Activated CD8-positive, alpha-beta memory T cell treated with anti-CD3 and anti-CD28 coated beads for 4 hours (primary cell): ENCODE measurements around the gene RORC.
A peak's percentile ranks its signal among the peaks of the same experiment; 100 is the strongest.

ENCODE experiments used
- DNase-seq, 2 donors: peaks; one replicate each; pipeline ENCODE4 v3.0.0-alpha.2; 2020; ENCODE audit warnings: low read depth in 2 of 2

Gene RORC

DNA sequence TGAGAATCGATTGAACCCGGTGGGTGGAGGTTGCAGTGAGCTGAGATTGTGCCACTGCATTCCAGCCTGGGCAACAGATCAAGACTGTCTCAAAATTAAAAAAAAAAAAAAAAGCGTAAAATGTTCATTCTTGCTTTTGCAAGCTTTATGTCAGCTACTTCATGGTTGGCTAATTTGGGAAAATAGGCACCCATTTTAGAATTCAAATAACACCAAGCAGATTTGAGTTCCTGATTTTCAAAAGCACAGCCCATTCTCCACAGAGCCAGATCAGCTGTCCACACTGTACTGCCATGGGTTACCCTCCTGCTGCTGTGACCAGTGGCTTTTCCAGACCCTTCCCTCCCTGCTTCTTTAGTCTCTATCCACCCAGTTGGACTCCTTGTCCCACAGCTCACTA, 17.5 kb upstream of the RORC start:
- DNase-seq, result no peak

- DNase-seq, result no peak
Observed at GRCh38 chr1:151847867-151848596, 16.4 kb upstream of the RORC start.

GRCh38 chr1:151846686-151847237, 15.2 kb upstream of the RORC start:
- DNase-seq, result no peak

- DNase-seq, result no peak
Observed at GRCh38 chr1:151846062-151846568, 14.5 kb upstream of the RORC start.

DNA sequence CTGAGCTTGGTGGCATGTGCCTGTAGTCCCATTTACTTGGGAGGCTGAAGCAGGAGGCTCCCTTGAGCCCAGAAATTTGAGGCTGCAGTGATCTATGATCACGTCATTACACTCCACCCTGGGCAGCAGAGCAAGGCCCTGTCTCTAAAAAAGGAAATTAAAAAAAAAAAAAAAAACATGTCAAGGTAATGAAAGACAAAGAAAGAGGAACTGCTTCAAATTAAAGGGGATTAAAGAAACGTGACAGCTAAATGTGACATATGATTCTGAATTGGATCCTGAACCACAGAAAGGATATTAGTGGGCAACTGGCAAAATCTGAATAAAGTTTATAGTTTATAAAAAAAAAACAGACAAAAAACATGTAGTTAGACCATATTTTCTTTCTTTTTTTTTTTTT, 11.8 kb upstream of the RORC start:
- no peak for DNase-seq

- DNase-seq, result no peak
Observed at GRCh38 chr1:151841141-151841540, 9.5 kb upstream of the RORC start.

GRCh38 chr1:151840421-151840820, 8.8 kb upstream of the RORC start:
- no peak for DNase-seq

DNA sequence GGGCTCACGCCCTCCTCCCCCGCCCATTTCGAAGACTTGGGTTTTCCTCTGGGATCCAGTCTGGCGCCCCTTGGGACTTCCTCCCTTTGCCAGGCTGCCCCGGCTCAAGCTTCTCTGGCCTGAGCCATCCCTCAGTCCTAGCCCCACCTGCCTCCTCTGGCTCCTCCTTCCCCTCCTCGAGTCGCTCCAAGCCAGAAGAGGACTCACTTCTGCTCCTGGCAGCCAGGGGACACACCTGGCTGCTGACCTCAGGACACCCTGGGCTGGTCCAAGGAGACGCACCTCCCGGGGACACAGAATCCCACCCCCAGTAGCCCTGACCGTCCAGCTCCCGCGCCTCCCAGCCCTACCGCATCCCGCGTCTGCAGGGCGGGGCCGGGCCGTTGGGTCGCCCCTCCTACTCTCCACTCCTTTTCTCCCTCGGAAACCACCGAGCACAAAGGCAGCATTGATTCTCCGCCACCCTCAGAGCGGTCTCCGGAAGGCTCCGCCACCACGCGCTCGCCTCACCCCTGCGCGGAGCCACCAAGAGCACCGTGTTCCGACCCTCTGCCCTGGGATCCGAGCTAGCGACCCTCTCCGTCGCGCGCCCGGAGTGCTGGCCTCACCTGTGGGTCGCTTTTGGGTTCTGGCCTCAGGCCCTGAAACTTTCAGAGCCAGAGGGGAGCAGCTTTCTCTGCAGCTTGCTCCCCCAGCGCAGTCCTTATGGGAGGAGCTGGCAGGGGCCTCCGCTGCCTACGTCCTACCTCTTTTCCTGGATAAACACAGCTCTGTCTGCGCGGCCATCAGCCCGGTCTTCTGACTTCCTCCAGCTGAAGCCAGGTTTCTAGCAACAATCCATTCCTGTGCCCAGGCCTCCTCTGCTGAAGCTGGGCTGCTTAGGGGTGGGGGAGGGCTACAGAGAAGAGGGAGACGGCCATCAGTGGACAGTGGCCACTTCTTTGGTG, 8.1 kb upstream of the RORC start, which contains the start of gene C2CD4D:
TSS of gene C2CD4D (minus strand) at position 364 of the 947 bp plus-strand sequence. CDS start 831 bp downstream, outside the sequence.
- DNase-seq, result peak in 1 of 2 donors; percentile 46

DNA sequence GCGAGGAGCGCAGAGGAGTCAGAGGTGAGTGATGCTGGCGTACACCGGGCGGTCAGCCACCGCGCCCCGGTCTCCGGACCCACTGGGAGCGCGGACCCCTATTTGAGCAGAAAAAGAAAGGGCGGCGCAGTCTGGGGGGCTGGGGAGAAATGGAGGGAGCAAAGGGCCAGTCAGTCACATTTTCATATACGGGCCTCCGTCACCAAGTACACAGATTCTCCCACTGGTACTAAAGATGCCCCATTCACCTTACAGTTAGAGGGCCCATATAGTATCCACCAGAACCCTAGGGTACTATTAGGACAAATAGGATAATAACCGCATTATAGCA, 7.4 kb upstream of the RORC start:
- DNase-seq, result no peak

DNA sequence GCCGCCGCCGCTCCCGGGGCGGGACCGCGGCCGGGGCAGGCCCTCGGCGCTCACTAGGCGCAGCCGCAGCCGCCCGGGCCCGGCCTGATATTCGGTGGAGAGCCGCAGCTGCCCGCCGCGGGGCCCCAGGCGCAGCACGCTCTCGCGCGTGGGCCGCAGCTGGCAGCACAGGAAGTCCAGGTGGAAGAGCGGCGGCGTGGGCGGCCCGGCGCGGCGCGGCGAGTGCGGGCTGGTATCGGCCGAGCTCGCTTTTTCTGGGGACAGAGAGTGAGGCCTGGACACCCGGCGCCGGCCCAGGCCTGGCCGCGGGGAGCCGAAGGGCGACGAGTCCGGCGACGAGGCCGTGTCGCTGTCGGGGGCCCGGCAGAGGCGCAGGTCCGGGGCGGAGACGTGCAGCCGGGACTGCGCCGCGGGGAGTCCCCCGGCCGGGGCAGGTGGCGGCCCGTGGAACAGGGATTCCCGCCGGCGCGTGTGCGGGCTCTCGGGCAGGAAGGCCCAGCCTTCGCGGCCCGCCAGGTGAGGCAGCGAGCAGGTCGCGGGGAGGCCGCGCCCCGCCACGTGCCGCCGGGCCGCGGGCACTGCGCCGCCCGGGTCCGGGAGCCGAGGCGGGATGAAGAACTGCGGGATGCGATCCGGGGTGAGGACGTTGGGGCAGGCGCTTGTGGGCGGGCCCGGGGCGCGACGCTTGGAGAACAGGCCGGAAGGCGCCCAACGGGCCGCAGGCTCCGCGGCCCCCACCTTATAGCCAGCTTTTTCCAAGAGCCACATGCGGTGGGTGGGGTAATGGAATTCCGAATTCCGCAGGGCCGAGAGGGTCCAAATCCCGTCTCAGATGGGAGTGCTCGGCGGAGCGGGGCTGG, 6.8 kb upstream of the RORC start:
- no peak for DNase-seq

GRCh38 chr1:151837884-151838221, 6.3 kb upstream of the RORC start:
- no peak for DNase-seq

DNA sequence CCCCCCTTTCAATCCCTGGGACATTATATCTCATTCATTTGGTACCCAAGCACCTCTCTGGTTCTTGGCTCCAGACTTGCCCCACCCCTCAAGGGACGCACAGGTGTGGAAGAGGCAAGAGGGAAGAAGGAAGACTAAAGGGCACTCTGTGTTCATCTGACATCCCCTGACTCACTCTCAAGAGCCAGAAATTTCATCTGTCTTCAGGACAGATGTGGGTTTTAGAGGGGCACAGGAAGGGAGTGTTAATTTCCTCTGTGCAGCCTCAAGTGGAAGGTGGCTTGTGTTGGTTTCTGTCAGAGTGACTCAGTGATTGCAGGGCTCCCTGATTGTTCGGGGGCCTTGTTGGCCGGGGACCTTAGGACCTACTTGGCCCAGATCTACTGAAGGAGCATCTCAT, 5.6 kb upstream of the RORC start:
- DNase-seq, result no peak

DNA sequence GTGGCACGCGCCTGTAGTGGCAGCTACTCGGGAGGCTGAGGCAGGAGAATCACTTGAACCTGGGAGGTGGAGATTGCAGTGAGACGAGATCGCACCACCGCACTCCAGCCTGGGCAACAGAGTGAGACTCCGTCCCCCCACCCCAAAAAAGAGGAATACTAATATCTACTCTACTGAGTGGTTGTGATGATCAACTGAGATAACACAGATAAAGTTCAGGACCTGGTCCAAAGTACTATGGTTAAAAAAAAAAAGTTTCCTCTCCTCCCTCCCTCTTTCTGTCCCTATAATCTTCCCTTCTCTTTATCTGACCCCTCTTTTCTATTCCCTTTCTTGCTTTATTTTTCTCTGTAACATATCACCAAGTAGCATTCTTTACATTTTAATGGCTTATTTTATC, 4.0 kb upstream of the RORC start:
- DNase-seq, result no peak

DNA sequence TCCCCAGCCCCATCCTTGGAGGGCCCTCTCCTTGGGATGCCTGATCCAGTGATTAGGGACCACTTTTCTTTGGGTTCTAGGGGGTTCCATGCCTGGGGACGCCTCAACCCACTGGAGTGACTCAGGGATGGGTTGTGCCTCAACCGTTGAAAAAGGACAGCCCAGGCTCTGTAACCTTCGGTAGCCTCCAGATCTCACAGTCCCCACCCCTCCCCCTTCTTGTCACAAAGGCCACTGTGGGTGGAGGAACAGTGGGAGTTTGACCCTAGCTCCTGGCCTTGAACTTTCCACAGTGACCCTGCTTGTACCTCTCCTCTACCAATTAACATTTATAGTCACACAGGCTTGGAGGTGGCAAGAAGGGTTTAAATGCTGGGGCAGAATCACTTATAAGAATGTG, 2.6 kb upstream of the RORC start:
- DNase-seq, result no peak

- DNase-seq, result no peak
Observed at GRCh38 chr1:151833172-151833900, 1.7 kb upstream of the RORC start.

GRCh38 chr1:151832318-151832980, 847 bp upstream of the RORC start:
- no peak for DNase-seq

GRCh38 chr1:151831256-151831591, 378 bp downstream of the RORC start:
- DNase-seq, result no peak

- DNase-seq, result no peak
Observed at GRCh38 chr1:151830055-151830454, 1.5 kb downstream of the RORC start.

GRCh38 chr1:151829352-151830046, 2.1 kb downstream of the RORC start:
- DNase-seq, result no peak

DNA sequence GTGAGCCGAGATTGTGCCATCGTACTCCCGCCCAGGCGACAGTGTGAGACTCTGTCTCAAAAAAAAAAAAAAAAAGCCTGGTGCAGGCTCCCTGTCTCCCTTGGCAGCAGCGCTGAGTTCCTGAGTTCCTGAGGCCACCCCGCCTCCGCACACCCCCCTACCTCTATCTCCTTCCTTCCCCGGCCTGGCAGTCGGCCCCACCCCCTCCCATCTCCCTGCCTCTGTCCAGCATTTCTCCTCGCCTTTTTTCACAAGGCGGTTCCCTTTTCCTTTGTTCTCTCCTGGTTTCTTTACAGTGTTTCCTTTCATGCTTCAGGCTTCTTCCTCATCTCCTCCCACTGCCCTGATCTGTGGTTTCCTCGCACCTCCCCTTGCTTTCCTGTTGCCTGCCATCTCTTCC, 2.7 kb downstream of the RORC start:
- DNase-seq, result no peak
